HEK293 (cell line): ENCODE data around the gene YIPF4.
"Not testable (repeated sequence)": the region's sequence is repeated elsewhere in the genome, so short reads cannot be mapped to it uniquely, and the experiment has no call there.

ENCODE experiments used
- ZBTB11 ChIP-seq: fragments of 450-650 bp; formaldehyde crosslinking; conservative IDR thresholded peaks from 2 replicates; pipeline ENCODE4 v1.5.1; 2016; ENCODE audit warnings: low read depth, missing biosample characterization, missing genetic modification characterization
- ZNF114 ChIP-seq: fragments of 450-650 bp; formaldehyde crosslinking; IDR thresholded peaks from 2 replicates; pipeline ENCODE4 v1.5.0; 2017; ENCODE audit warnings: missing biosample characterization, missing genetic modification characterization
- ZNF404 ChIP-seq: fragments of 450-650 bp; formaldehyde crosslinking; IDR thresholded peaks from 2 replicates; pipeline ENCODE4 v1.5.1; 2017; ENCODE audit warnings: missing biosample characterization, missing genetic modification characterization
- ZNF521 ChIP-seq: fragments of 450-650 bp; formaldehyde crosslinking; IDR thresholded peaks from 2 replicates; pipeline ENCODE4 v1.5.1; 2017; ENCODE audit warnings: missing biosample characterization, mild to moderate bottlenecking, missing genetic modification characterization
- TF ChIP-seq, protein P1 (sequence below): fragments of 450-650 bp; formaldehyde crosslinking; IDR thresholded peaks from 2 replicates; pipeline ENCODE4 v1.5.1; 2016; ENCODE audit warnings: missing biosample characterization, missing genetic modification characterization

DNA sequence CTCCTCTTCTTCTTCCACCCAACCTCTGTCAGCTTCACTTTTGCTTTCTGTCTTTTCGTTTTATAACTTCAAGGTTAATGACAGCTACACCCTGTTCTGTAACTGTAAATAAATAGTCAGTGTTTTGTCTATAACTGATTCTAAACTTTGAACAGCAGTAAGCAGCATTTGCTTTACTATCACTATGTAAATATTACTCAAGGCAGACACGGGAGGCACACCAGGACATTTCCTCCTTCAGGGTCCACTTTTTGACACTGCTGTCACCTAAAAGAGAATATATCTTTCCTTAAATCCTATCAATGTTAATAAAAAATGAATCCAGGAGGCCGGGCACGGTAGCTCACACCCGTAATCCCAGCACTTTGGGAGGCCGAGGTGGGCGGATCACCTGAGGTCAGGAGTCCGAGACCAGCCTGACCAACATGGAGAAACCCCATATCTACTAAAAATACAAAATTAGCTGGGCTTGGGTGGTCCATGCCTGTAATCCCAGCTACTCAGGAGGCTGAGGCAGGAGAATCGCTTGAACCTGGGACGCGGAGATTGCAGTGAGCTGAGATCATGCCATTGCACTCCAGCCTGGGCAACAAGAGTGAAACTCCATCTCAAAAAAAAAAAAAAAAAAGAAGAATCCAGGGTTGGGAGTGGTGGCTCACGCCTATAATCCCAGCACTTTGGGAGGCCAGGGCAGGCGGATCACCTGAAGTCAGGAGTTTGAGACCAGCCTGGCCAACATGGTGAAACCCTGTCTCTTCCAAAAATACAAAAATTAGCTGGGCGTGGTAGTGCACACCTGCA lies 51.7 kb downstream of the YIPF4 start:
- not testable (repeated sequence) for TF ChIP-seq ZBTB11, ZNF521, ZNF114, ZNF404 (tag by site-specific recombination)
- TF ChIP-seq, protein P1, sequence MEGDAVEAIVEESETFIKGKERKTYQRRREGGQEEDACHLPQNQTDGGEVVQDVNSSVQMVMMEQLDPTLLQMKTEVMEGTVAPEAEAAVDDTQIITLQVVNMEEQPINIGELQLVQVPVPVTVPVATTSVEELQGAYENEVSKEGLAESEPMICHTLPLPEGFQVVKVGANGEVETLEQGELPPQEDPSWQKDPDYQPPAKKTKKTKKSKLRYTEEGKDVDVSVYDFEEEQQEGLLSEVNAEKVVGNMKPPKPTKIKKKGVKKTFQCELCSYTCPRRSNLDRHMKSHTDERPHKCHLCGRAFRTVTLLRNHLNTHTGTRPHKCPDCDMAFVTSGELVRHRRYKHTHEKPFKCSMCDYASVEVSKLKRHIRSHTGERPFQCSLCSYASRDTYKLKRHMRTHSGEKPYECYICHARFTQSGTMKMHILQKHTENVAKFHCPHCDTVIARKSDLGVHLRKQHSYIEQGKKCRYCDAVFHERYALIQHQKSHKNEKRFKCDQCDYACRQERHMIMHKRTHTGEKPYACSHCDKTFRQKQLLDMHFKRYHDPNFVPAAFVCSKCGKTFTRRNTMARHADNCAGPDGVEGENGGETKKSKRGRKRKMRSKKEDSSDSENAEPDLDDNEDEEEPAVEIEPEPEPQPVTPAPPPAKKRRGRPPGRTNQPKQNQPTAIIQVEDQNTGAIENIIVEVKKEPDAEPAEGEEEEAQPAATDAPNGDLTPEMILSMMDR (tag by site-specific recombination) = not testable (repeated sequence)
